Smooth muscle cell (in vitro differentiated cells): ENCODE measurements around the gene TMCC3. TPM values are rescaled to one million over a fixed set of nuclear protein-coding genes. Genes with fewer than 3 reads are reported as not detected.

Experiments used
- DNase-seq: peaks from one replicate; lab custom pipeline; 2025; ENCODE audit not compliant: unreplicated experiment; lab: John Stamatoyannopoulos, UW
- H2AFZ ChIP-seq: fragments of 200-600 bp; sonication (generic); 2 replicates; pipeline ENCODE4 v1.6.0; 2016; ENCODE audit warnings: antibody characterized with exemption, low read depth, mild to moderate bottlenecking
- H3F3A ChIP-seq: fragments of 200-600 bp; sonication (generic); 2 replicates; pipeline ENCODE4 v1.6.0; 2017; ENCODE audit warnings: antibody characterized with exemption, low read depth
- H3K27ac ChIP-seq: fragments of 200-600 bp; sonication (generic); 2 replicates; pipeline ENCODE4 v1.5.1; 2016; ENCODE audit warnings: low read depth, mild to moderate bottlenecking
- H3K27me3 ChIP-seq: fragments of 200-600 bp; sonication (generic); 2 replicates; pipeline ENCODE4 v1.6.1; 2016; ENCODE audit warnings: low read depth, mild to moderate bottlenecking
- H3K36me3 ChIP-seq: fragments of 200-600 bp; sonication (generic); 2 replicates; pipeline ENCODE4 v1.5.1; 2016; ENCODE audit warnings: low read depth
- H3K4me1 ChIP-seq: fragments of 200-600 bp; sonication (generic); 2 replicates; pipeline ENCODE4 v1.5.1; 2016; ENCODE audit warnings: low read depth
- H3K4me2 ChIP-seq: fragments of 200-600 bp; sonication (generic); 2 replicates; pipeline ENCODE4 v1.6.0; 2016; ENCODE audit warnings: mild to moderate bottlenecking
- H3K4me3 ChIP-seq: fragments of 200-600 bp; sonication (generic); 2 replicates; pipeline ENCODE4 v1.5.1; 2016; ENCODE audit warnings: mild to moderate bottlenecking
- H3K79me2 ChIP-seq: fragments of 200-600 bp; sonication (generic); 2 replicates; pipeline ENCODE4 v1.6.0; 2016; ENCODE audit warnings: low read depth, mild to moderate bottlenecking
- H3K9ac ChIP-seq: fragments of 200-600 bp; sonication (generic); 2 replicates; pipeline ENCODE4 v1.6.0; 2016; ENCODE audit warnings: low read depth
- H3K9me3 ChIP-seq: fragments of 200-600 bp; sonication (generic); replicated peaks from 2 replicates; pipeline ENCODE4 v1.5.1; 2016; ENCODE audit warnings: low read depth
- H4K20me1 ChIP-seq: fragments of 200-600 bp; sonication (generic); 2 replicates; pipeline ENCODE4 v1.6.0; 2016; ENCODE audit warnings: low read depth
- WGBS: methylation state at CpG from one replicate; pipeline ENCODE4 v1.1.7; 2016; ENCODE audit warnings: low lambda C conversion rate; 5-methylcytosine and 5-hydroxymethylcytosine counted together
- polyA plus RNA-seq: library from polyadenylated mRNA; unstranded; fragments of >200 nt; fragmentation: Nextera tagmentation; extraction: Ambion mirVana; gene quantifications from 2 replicates; pipeline ENCODE4 v1.2.1, GENCODE V29; 2016
- total RNA-seq: library from RNA; depleted of rRNA; stranded (reverse); fragments of >200 nt; gene quantifications from 2 replicates; pipeline ENCODE4 v1.2.3, GENCODE V29; 2014
- TF ChIP-seq, protein P1 (sequence below): fragments of 200-600 bp; sonication (generic); IDR thresholded peaks from 2 replicates; pipeline ENCODE4 v1.5.1; 2017; ENCODE audit warnings: borderline replicate concordance, mild to moderate bottlenecking, antibody characterized with exemption; ENCODE audit not compliant: insufficient read depth, poor library complexity, severe bottlenecking

The TMCC3 gene
- total and polyA plus RNA-seq, 2 experiments from 2014 or later: 7.0 to 11.2 TPM

DNA sequence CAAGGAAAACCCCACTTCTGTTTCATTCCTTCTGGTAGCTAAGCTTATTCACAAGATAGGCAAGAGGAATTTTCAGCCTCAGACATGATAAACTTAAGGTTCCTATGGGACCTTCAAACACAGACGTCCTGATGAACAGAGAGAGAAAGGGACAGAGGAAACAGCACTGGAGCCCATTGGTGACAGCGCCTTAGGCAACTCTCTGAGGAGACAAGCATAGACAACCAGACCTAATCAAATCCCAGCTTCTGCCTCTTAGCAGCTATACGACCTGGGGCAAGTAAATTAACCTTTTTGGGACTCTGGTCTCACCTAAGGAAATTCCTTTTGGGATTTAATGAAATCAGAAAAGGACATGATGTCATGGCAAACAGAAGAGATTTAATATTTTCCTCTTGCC is 33.3 kb downstream of the TMCC3 start:
- Histone ChIP-seq H3K27ac (peak overlapping the region; percentile 80), H3K36me3 (no peaks in the 10 kb centered on the region), H2AFZ (no peak overlapping the region), H3K9ac (peak overlapping the region; percentile 15), H3K4me2 (peak overlapping the region; percentile 79), H3K27me3 (no peaks in the 10 kb centered on the region), H3F3A (peaks cover 12% of the 10 kb centered on the region), H3K4me3 (no peak overlapping the region), H3K79me2 (peaks cover 22% of the 10 kb centered on the region), H3K9me3 (no peaks in the 10 kb centered on the region), H4K20me1 (peaks cover 42% of the 10 kb centered on the region), H3K4me1 (peaks cover 48% of the 10 kb centered on the region)
- WGBS: 61% methylated on average over 3 of the region's 3 CpGs
- no peak for DNase-seq
- TF ChIP-seq, protein P1, sequence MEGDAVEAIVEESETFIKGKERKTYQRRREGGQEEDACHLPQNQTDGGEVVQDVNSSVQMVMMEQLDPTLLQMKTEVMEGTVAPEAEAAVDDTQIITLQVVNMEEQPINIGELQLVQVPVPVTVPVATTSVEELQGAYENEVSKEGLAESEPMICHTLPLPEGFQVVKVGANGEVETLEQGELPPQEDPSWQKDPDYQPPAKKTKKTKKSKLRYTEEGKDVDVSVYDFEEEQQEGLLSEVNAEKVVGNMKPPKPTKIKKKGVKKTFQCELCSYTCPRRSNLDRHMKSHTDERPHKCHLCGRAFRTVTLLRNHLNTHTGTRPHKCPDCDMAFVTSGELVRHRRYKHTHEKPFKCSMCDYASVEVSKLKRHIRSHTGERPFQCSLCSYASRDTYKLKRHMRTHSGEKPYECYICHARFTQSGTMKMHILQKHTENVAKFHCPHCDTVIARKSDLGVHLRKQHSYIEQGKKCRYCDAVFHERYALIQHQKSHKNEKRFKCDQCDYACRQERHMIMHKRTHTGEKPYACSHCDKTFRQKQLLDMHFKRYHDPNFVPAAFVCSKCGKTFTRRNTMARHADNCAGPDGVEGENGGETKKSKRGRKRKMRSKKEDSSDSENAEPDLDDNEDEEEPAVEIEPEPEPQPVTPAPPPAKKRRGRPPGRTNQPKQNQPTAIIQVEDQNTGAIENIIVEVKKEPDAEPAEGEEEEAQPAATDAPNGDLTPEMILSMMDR: no peak

DNA sequence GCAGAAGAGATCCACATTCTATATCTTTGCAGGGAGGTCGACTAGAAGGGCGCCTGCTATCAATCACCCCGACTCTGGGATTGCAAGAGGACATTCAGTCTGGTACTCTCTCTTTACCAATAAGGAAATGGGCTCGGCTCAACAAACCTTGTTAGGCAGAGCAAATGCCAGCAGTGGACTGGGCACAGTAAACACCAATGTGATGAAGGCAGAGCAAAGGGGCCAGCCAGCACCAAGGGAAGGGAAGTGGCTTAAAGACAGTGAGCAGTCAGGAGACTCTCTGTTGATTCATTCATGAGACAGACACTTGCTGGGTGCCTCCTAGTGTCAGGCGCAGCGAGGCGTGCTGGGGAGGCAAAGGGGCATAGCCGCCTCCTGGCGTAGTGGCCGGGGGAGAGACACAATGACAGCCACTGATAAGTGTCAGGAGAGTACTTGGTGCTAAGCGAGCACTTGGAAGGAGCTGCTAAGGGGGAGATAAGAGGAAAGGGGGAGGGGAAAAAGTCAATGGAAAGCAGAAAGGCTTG is 34.1 kb downstream of the TMCC3 start:
- TF ChIP-seq, protein P1: no peak
- Histone ChIP-seq H3K27me3 (no peaks in the 10 kb centered on the region), H3F3A (peaks cover 12% of the 10 kb centered on the region), H3K36me3 (no peaks in the 10 kb centered on the region), H4K20me1 (peaks cover 48% of the 10 kb centered on the region), H3K4me3 (peak overlapping the region; percentile 36), H3K4me1 (peaks cover 44% of the 10 kb centered on the region), H3K9ac (peak overlapping the region; percentile 15), H2AFZ (no peak overlapping the region), H3K4me2 (peak overlapping the region; percentile 79), H3K79me2 (peaks cover 23% of the 10 kb centered on the region), H3K27ac (peak overlapping the region; percentile 80), H3K9me3 (no peaks in the 10 kb centered on the region)
- 47% methylated on average over 11 of the region's 11 CpGs for WGBS
- DNase-seq: no peak

DNA sequence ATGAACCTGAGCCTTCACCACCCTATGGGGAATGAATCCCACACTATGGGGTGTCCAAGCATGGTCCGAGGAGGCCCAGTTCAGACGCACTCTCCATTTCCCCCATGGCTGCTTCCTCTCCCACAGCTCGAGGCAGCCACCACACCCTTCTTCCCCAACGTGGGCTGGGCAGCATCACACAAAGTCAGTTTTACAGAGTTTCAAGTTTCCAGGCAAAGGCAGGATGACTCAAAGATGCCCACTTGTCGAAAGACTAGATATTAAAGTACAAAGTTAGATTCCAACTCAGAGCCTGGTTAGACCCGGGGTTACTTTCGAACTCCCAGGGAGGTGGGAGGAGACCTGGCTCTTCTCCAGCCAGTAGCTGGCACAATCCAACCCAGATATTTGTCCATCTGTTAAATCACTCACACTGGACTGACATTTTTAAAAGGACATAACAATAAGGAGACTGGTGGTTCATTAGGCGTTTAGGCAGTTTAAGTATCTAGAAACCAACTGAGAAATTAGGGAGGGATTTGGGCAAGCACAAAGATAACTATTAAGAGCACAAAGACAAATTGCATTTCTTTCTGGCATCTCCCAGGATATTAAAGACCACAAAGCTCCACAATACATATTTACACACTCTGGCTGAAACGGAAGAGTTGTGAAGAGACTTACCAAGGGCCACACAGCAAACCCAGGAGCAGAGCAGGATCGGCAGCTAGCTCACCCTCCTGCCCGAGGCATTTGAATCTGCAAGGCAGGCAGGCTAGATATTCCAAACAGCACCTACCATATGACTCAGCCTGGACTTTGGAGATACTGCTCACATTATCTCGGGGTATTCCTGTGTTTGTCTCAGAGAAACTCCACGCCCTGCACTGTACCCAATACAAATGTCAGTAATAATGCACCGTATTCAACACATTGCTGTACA is 34.8 kb downstream of the TMCC3 start:
- Histone ChIP-seq H3K4me2 (peak overlapping the region; percentile 79), H3K36me3 (no peaks in the 10 kb centered on the region), H2AFZ (no peak overlapping the region), H3F3A (peaks cover 12% of the 10 kb centered on the region), H3K4me3 (peak overlapping the region; percentile 36), H3K9ac (peak overlapping the region; percentile 60), H3K79me2 (peaks cover 20% of the 10 kb centered on the region), H4K20me1 (peaks cover 48% of the 10 kb centered on the region), H3K27ac (peak overlapping the region; percentile 80), H3K4me1 (peaks cover 40% of the 10 kb centered on the region), H3K9me3 (no peaks in the 10 kb centered on the region), H3K27me3 (no peaks in the 10 kb centered on the region)
- no peak for DNase-seq
- 13% methylated on average over 14 of the region's 14 CpGs for WGBS
- TF ChIP-seq, protein P1: no peak
